Measurements from ENCODE around the gene APBA2.

DNA sequence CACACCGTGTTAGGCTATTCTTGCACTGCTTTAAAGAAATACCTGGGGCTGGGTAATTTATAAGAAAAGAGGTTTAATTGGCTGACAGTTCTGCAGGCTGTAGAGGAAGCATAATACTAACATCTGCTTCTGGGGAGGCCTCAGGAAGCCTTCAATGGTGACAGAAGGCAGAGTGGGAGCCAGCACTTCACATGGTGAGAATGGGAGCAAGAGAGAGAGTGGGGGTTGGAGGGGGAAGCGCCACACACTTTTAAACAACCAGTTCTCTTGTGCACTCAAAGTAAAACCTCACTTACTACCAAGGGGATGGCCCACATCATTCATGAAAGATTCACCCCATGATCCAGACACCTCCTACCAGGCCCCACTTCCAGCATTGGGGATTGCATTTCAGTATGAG, 181.1 kb downstream of the APBA2 start:
- no peak for TF ChIP-seq POLR2AphosphoS5 (IDR thresholded peaks at IDR 0.05)
- no peak for TF ChIP-seq POLR2A (IDR thresholded peaks at IDR 0.05)
